Endothelial cell of umbilical vein (primary cell): ENCODE measurements around the gene KIF21B. TPM values are rescaled to one million over a fixed set of nuclear protein-coding genes. Genes with fewer than 3 reads are reported as not detected.

ENCODE experiments used
- BruUV-seq: library from RNA; stranded (reverse); fragments of 400-500 nt; replicated peaks from 2 replicates; lab custom pipeline; 2021; lab: Mats Ljungman, UMichigan
- CTCF ChIA-PET: fragments of 300-600, 350-600 bp; sonication (Branson Sonifier 250); formaldehyde crosslinking; loops from one replicate; lab custom pipeline; 2021; ENCODE audit warnings: antibody characterized with exemption, inconsistent platforms; lab: Charles Lee
- POLR2A ChIA-PET: fragments of 300-600, 350-600 bp; sonication (Branson Sonifier 250); formaldehyde crosslinking; loops from one replicate; lab custom pipeline; 2021; ENCODE audit warnings: antibody characterized with exemption, inconsistent platforms; lab: Charles Lee
- DNase-seq: peaks from one replicate; pipeline ENCODE4 v3.0.0-alpha.2; 2011; ENCODE audit warnings: low read depth, low spot score
- FAIRE-seq: peaks from 2 replicates; lab custom pipeline; 2011; peaks lifted over from hg19 to GRCh38; lab: Jason Lieb, UNC
- H2AFZ ChIP-seq: 2 replicates; pipeline ENCODE4 v1.6.0; 2012; ENCODE audit warnings: low read depth, low read length, control low read depth, inconsistent platforms
- H3K27ac ChIP-seq: 2 replicates; pipeline ENCODE4 v1.5.1; 2011; ENCODE audit warnings: low read depth, mild to moderate bottlenecking, control low read depth, low read length, moderate library complexity; ENCODE audit not compliant: insufficient read depth
- H3K27me3 ChIP-seq, 2 experiments: 2 replicates each; pipeline versions ENCODE4 v1.6.0 to v1.6.1; 2011; ENCODE audit warnings: low read length in 2 of 2, mixed read lengths in 1 of 2; ENCODE audit not compliant: control insufficient read depth in 2 of 2, insufficient read depth in 2 of 2
- H3K36me3 ChIP-seq, 2 experiments: 2 replicates in 1 of 2; 3 replicates in 1 of 2; pipeline ENCODE4 v1.5.1; 2011; ENCODE audit warnings: low read length in 2 of 2, mild to moderate bottlenecking in 1 of 2, moderate library complexity in 1 of 2; ENCODE audit not compliant: control insufficient read depth in 2 of 2, insufficient read depth in 2 of 2; ENCODE audit errors: extremely low read depth in 1 of 2
- H3K4me1 ChIP-seq: 3 replicates; pipeline ENCODE4 v1.5.1; 2011; ENCODE audit warnings: mild to moderate bottlenecking, low read length; ENCODE audit not compliant: control insufficient read depth, insufficient read depth; ENCODE audit errors: extremely low read depth
- H3K4me2 ChIP-seq: 2 replicates; pipeline ENCODE4 v1.6.1; 2011; ENCODE audit warnings: low read length, control low read depth, mixed read lengths; ENCODE audit not compliant: insufficient read depth
- H3K4me3 ChIP-seq, 3 experiments: fragments of 200-600 bp in 1 of 3; sonication (generic), shearing (Covaris generic) in 1 of 3; replicated peaks in 1 of 3; 2 replicates each; pipeline ENCODE4 v1.5.1; 2011 to 2016; ENCODE audit warnings: control low read depth in 3 of 3, low read length in 3 of 3, mild to moderate bottlenecking in 2 of 3, inconsistent platforms in 1 of 3, low read depth in 1 of 3, moderate library complexity in 1 of 3; ENCODE audit not compliant: insufficient read depth in 1 of 3
- H3K79me2 ChIP-seq: 2 replicates; pipeline ENCODE4 v1.6.0; 2012; ENCODE audit warnings: low read length, inconsistent platforms; ENCODE audit not compliant: control insufficient read depth, insufficient read depth
- H3K9ac ChIP-seq: replicated peaks from 2 replicates; pipeline ENCODE3; 2011; ENCODE audit warnings: low read length, control low read depth; ENCODE audit not compliant: insufficient read depth; ENCODE audit errors: extremely low read depth
- H3K9me1 ChIP-seq: replicated peaks from 3 replicates; pipeline ENCODE4 v1.6.0; 2011; ENCODE audit warnings: mild to moderate bottlenecking, low read length; ENCODE audit not compliant: control insufficient read depth, insufficient read depth; ENCODE audit errors: extremely low read depth
- H3K9me3 ChIP-seq: replicated peaks from 2 replicates; pipeline ENCODE4 v1.5.1; 2012; ENCODE audit warnings: low read length, inconsistent platforms; ENCODE audit not compliant: control insufficient read depth, insufficient read depth
- H4K20me1 ChIP-seq: replicated peaks from 2 replicates; pipeline ENCODE3; 2011; ENCODE audit warnings: mild to moderate bottlenecking, low read length; ENCODE audit not compliant: control insufficient read depth, insufficient read depth; ENCODE audit errors: extremely low read depth
- EZH2 ChIP-seq: IDR thresholded peaks from 2 replicates; pipeline ENCODE4 v1.6.1; 2012; ENCODE audit warnings: borderline replicate concordance, low read depth, mild to moderate bottlenecking, moderate library complexity, low read length, inconsistent platforms; ENCODE audit not compliant: severe bottlenecking
- FOS ChIP-seq: IDR thresholded peaks from 2 replicates; pipeline ENCODE4 v1.6.1; 2011; ENCODE audit warnings: mild to moderate bottlenecking, low read length, moderate library complexity, borderline replicate concordance; ENCODE audit not compliant: insufficient read depth
- GATA2 ChIP-seq: IDR thresholded peaks from 2 replicates; pipeline ENCODE4 v1.7.0; 2011; ENCODE audit warnings: low read depth, mild to moderate bottlenecking, moderate library complexity, mixed read lengths, low read length; ENCODE audit not compliant: insufficient read length, insufficient read depth
- JUN ChIP-seq: IDR thresholded peaks from 2 replicates; pipeline ENCODE4 v1.6.1; 2011; ENCODE audit warnings: borderline replicate concordance, low read depth; ENCODE audit not compliant: insufficient read length, insufficient read depth
- MYC ChIP-seq: IDR thresholded peaks from one replicate; pipeline ENCODE4 v1.6.1; 2011; ENCODE audit warnings: mild to moderate bottlenecking, low read depth, low read length
- POLR2AphosphoS5 ChIP-seq: IDR thresholded peaks from 2 replicates; pipeline ENCODE4 v1.6.1; 2012; ENCODE audit warnings: low read depth, mild to moderate bottlenecking, control low read depth, low read length, moderate library complexity; ENCODE audit not compliant: insufficient read depth
- dilution Hi-C: fragments of 300-500 bp; cut with MboI; formaldehyde crosslinking; loops from one replicate; pipeline ENCODE4 v1.15.0; 2019; ENCODE audit warnings: low sequenced_read_pairs; ENCODE audit not compliant: extremely low pct_ligation_motif_present
- intact Hi-C: fragments of 100-400 bp; cut with micrococcal nuclease; formaldehyde crosslinking; loops from one replicate; pipeline ENCODE4 v1.10.0; 2022
- polyA plus RNA-seq, 4 experiments: library from polyadenylated mRNA; depleted of rRNA in 3 of 4; stranded (reverse) in 3 of 4; unstranded in 1 of 4; fragments of >200 nt; gene quantifications; 2 replicates each; pipeline versions ENCODE4 v1.2.1 to v1.2.3, GENCODE V29; 2011 to 2012; ENCODE audit warnings: missing spikeins in 1 of 4
- total RNA-seq: library from RNA; stranded (reverse); gene quantifications from 2 replicates; pipeline ENCODE4 v1.2.3, GENCODE V29; 2021

KIF21B gene
- total and polyA plus RNA-seq, 2 donors (not counting 3 experiments of a cell fraction or from before 2014, with no cell fraction given): 1.9 to 4.4 TPM

- DNase-seq (no peak), FAIRE-seq (no peak)
- POLR2A ChIA-PET: no interaction called here
- dilution Hi-C loops (no loop called here), intact Hi-C loops (no loop called here)
- Histone ChIP-seq H3K4me3 (no peak overlapping the region), H3K9ac (no peak overlapping the region), H3K79me2 (no peaks in the 10 kb centered on the region), H3K9me3 (no peaks in the 10 kb centered on the region), H3K27me3 (peaks cover 0 to 9% of the 10 kb centered on the region in 2 experiments), H3K36me3 (no peaks in the 10 kb centered on the region), H3K9me1 (no peaks in the 10 kb centered on the region), H3K4me1 (no peaks in the 10 kb centered on the region), H3K4me2 (no peak overlapping the region), H3K27ac (no peak overlapping the region), H2AFZ (no peak overlapping the region), H4K20me1 (no peaks in the 10 kb centered on the region)
- TF ChIP-seq FOS (no peak), GATA2 (no peak), POLR2AphosphoS5 (no peak), MYC (no peak), JUN (no peak)
- CTCF ChIA-PET: interaction anchor here (19.4 kb wide), 1 partner anchor 74 kb away, joined by 586 read pairs; no protein-coding TSS in a partner anchor
- BruUV-seq: no TSS peak
Measured at GRCh38 chr1:201049248-201049831, 25.8 kb upstream of the KIF21B start.

GRCh38 chr1:201048521-201048920 is 25.0 kb upstream of the KIF21B start:
- no peak overlapping the region for H2AFZ ChIP-seq
- H4K20me1 ChIP-seq: no peaks in the 10 kb centered on the region
- DNase-seq (no peak), FAIRE-seq (no peak)
- H3K4me3 ChIP-seq: no peak overlapping the region
- CTCF ChIA-PET: interaction anchor here (19.4 kb wide), 1 partner anchor 73 kb away, joined by 586 read pairs; no protein-coding TSS in a partner anchor
- H3K9me3 ChIP-seq: no peaks in the 10 kb centered on the region
- no peak overlapping the region for H3K4me2 ChIP-seq
- intact Hi-C loops (no loop called here), dilution Hi-C loops (no loop called here)
- no peak for TF ChIP-seq MYC
- no peak for TF ChIP-seq EZH2
- no peaks in the 10 kb centered on the region for H3K79me2 ChIP-seq
- H3K4me1 ChIP-seq: no peaks in the 10 kb centered on the region
- no TSS peak for BruUV-seq
- H3K27me3 ChIP-seq: peaks cover 0 to 9% of the 10 kb centered on the region in 2 experiments
- POLR2A ChIA-PET: no interaction called here
- H3K36me3 ChIP-seq: no peaks in the 10 kb centered on the region
- H3K9me1 ChIP-seq: no peaks in the 10 kb centered on the region
- no peak overlapping the region for H3K27ac ChIP-seq
- H3K9ac ChIP-seq: no peak overlapping the region
